Measurements from ENCODE around the gene CRMP1. TPM values are rescaled to one million over a fixed set of nuclear protein-coding genes. Genes with fewer than 3 reads are reported as not detected.
"Not testable (repeated sequence)": the region's sequence is repeated elsewhere in the genome, so short reads cannot be mapped to it uniquely, and the experiment has no call there.

The CRMP1 gene
- total and polyA plus RNA-seq, 3 donors from 2014 or later: 5.0 to 9.4 (median 8.9) TPM

DNA sequence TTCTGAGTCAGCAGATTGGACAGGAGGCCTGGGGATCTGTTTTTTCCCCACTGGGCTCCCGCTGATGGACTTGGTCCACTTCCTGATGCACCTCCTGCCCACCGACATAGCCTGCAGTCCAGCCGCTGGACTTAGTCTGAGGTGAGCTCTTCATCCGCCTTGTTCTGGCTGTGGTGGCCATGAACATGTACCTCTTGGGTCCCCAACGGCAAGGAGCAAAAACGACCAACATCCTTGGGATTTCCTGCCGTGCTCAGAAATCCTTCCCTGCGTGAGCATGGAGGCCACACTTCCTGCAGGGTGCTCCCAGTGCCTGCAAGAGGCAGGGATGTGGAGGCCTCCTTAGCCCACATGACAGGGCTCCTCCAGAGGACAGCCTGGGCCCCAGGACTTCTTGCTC, 76.8 kb downstream of the CRMP1 start:
- DNase-seq: no peak
- Histone ChIP-seq H3K4me3 (no peak overlapping the region), H3K9me3 (no peaks in the 10 kb centered on the region), H3K27ac (no peak overlapping the region), H3K27me3 (no peaks in the 10 kb centered on the region), H3K36me3 (ENCODE audit: low read depth, missing control alignments) (no peaks in the 10 kb centered on the region), H3K4me1 (no peaks in the 10 kb centered on the region)
- intact Hi-C loops (cut with DNase I; ENCODE audit: low total_unique reads): no loop called here
- WGBS, 2 donors: 90% methylated on average over 8 of the region's 8 CpGs
- TF ChIP-seq, protein P1, sequence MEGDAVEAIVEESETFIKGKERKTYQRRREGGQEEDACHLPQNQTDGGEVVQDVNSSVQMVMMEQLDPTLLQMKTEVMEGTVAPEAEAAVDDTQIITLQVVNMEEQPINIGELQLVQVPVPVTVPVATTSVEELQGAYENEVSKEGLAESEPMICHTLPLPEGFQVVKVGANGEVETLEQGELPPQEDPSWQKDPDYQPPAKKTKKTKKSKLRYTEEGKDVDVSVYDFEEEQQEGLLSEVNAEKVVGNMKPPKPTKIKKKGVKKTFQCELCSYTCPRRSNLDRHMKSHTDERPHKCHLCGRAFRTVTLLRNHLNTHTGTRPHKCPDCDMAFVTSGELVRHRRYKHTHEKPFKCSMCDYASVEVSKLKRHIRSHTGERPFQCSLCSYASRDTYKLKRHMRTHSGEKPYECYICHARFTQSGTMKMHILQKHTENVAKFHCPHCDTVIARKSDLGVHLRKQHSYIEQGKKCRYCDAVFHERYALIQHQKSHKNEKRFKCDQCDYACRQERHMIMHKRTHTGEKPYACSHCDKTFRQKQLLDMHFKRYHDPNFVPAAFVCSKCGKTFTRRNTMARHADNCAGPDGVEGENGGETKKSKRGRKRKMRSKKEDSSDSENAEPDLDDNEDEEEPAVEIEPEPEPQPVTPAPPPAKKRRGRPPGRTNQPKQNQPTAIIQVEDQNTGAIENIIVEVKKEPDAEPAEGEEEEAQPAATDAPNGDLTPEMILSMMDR (IDR thresholded peaks at IDR 0.05): no peak
- TF ChIP-seq POLR2A (IDR thresholded peaks at IDR 0.05): no peak

GRCh38 chr4:5815641-5816040, 77.2 kb downstream of the CRMP1 start:
- H3K36me3 ChIP-seq (ENCODE audit: low read depth, missing control alignments): no peaks in the 10 kb centered on the region
- H3K27ac ChIP-seq: no peak overlapping the region
- H3K4me1 ChIP-seq: no peaks in the 10 kb centered on the region
- intact Hi-C loops (cut with DNase I; ENCODE audit: low total_unique reads): no loop called here
- H3K27me3 ChIP-seq: no peaks in the 10 kb centered on the region
- 85 to 86% methylated on average over 5 of the region's 5 CpGs for WGBS, 2 donors
- H3K4me3 ChIP-seq: no peak overlapping the region
- H3K9me3 ChIP-seq: no peaks in the 10 kb centered on the region
- DNase-seq: no peak
- TF ChIP-seq POLR2A (IDR thresholded peaks at IDR 0.05): no peak
- TF ChIP-seq, protein P1 (IDR thresholded peaks at IDR 0.05): no peak

- Histone ChIP-seq H3K4me1 (no peaks in the 10 kb centered on the region), H3K9me3 (no peaks in the 10 kb centered on the region), H3K27ac (no peak overlapping the region), H3K4me3 (no peak overlapping the region), H3K27me3 (no peaks in the 10 kb centered on the region), H3K36me3 (ENCODE audit: low read depth, missing control alignments) (no peaks in the 10 kb centered on the region)
- TF ChIP-seq, protein P1 (IDR thresholded peaks at IDR 0.05): no peak
- TF ChIP-seq POLR2A (IDR thresholded peaks at IDR 0.05): no peak
- 93 to 95% methylated on average over 6 of the region's 6 CpGs for WGBS, 2 donors
- intact Hi-C loops (cut with DNase I; ENCODE audit: low total_unique reads): no loop called here
- DNase-seq: no peak
These were observed 78.5 kb downstream of the CRMP1 start for GRCh38 chr4:5814421-5814820.

DNA sequence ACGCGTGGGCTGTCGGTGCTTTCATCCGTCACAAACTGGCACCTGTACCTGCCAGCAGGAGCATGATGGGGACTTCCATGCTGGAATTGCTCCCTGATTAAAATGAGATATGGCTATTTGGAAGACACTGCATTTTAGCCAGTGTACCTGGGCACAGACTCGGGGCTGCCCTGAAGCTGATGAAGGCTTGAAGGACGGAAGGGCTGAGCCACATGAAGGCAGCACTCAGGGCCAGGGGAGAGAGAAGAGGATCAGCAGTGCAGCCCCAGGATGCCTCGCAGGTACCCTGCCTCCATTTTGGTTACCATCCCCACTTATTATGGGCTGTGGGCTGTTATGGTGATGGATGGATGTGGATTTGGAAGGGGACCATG, 79.0 kb downstream of the CRMP1 start:
- H3K4me3 ChIP-seq: no peak overlapping the region
- TF ChIP-seq, protein P1 (IDR thresholded peaks at IDR 0.05): no peak
- TF ChIP-seq POLR2A (IDR thresholded peaks at IDR 0.05): no peak
- no peaks in the 10 kb centered on the region for H3K9me3 ChIP-seq
- DNase-seq: no peak
- H3K36me3 ChIP-seq (ENCODE audit: low read depth, missing control alignments): no peaks in the 10 kb centered on the region
- H3K27me3 ChIP-seq: no peaks in the 10 kb centered on the region
- WGBS, 2 donors: 88 to 97% methylated on average over 5 to 7 of the region's 7 CpGs
- H3K4me1 ChIP-seq: no peaks in the 10 kb centered on the region
- H3K27ac ChIP-seq: no peak overlapping the region
- intact Hi-C loops (cut with DNase I; ENCODE audit: low total_unique reads): no loop called here

DNA sequence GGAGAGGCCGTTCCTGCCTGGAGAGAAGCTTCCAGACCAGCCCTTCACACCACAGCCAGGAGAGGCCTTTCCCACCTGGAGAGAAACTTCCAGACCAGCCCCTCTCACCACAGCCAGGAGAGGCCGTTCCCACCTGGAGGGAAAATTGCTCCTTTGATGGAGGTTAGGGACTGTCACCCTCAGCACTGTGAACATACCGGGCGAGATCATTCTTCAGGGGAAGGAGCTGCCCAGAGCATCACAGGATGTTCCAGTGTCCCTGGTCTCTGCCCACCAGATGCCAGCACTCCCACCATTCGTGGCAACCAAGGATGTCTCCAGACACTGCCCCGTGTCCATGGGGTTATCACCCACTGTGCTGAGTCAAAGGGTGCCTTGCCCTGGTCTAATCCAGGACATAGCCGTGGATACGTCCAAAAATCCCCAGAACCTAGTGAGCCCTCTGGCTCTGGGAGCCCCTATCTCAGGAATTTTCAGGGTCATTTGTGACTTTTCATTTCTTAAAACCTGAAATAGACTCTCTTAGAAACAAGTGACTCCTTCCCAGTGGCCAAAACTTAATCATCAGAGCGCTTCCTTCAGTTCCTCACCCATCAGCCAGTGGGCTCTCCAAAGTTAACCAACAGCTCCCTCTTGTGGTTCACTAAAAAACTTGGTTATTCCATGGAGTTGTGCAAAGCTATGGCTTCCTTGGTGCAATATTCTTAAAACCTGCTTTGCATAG, 80.2 kb downstream of the CRMP1 start:
- H3K4me3 ChIP-seq: no peak overlapping the region
- H3K9me3 ChIP-seq: no peaks in the 10 kb centered on the region
- no peaks in the 10 kb centered on the region for H3K4me1 ChIP-seq
- intact Hi-C loops (cut with DNase I; ENCODE audit: low total_unique reads): no loop called here
- H3K36me3 ChIP-seq (ENCODE audit: low read depth, missing control alignments): no peaks in the 10 kb centered on the region
- WGBS, 2 donors: 78 to 81% methylated on average over 8 to 9 of the region's 9 CpGs
- no peak overlapping the region for H3K27ac ChIP-seq
- no peaks in the 10 kb centered on the region for H3K27me3 ChIP-seq
- peak; percentile 19 for DNase-seq
- TF ChIP-seq, protein P1 (IDR thresholded peaks at IDR 0.05): peak; percentile 56 to 81 (median 65)
- TF ChIP-seq POLR2A (IDR thresholded peaks at IDR 0.05): no peak

DNA sequence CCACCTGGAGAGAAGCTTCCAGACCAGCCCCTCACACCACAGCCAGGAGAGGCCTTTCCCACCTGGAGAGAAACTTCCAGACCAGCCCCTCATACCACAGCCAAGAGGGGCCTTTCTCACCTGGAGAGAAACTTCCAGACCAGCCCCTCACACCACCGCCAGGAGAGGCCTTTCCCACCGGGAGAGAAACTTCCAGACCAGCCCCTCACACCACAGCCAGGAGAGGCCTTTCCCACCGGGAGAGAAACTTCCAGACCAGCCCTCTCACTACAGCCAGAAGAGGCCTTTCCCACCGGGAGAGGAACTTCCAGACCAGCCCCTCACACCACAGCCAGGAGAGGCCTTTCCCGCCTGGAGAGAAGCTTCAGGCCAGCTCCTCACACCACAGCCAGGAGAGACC, 80.8 kb downstream of the CRMP1 start:
- H3K4me3 ChIP-seq; H3K9me3 ChIP-seq; H3K27ac ChIP-seq; H3K36me3 ChIP-seq (ENCODE audit: low read depth, missing control alignments); H3K4me1 ChIP-seq; DNase-seq; H3K27me3 ChIP-seq; intact Hi-C loops (cut with DNase I; ENCODE audit: low total_unique reads): not testable (repeated sequence)
- WGBS, 2 donors: 86 to 93% methylated on average over 5 of the region's 5 CpGs
